Measurements from ENCODE around the gene PLA2G4E. TPM values are rescaled to one million over a fixed set of nuclear protein-coding genes. Genes with fewer than 3 reads are reported as not detected.

PLA2G4E gene
- total and polyA plus RNA-seq, 2 experiments from 2014 or later: not detected

DNA sequence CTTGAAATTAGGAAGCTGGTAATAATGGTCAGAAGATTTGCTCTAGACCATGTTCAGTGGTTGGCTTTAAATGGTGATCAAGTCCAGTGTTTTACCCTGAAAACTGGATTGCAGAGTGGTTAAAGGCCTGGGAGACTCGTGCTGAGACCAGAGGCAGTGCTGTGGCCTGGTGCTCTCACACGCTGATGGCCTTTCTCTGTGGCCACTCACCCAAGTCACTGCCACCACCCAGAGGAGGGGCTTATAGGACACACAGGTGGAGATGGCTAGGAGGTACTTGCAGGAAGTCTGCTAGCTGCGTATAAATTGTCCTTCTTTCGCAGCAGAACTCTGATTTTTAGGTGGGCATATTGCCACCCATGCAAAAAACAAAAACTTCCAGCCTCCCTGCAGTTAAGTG lies 42.3 kb downstream of the PLA2G4E start:
- Histone ChIP-seq H2AFZ (0 out of 2 replicates have a peak overlapping the region, but pooled peaks have one; percentile 28), H3K79me2 (replicated peaks; ENCODE audit: insufficient read depth) (no peaks in the 10 kb centered on the region), H3K4me1 (ENCODE audit: insufficient read depth) (peaks cover 13% of the 10 kb centered on the region), H3F3A (replicated peaks; ENCODE audit: low read depth) (no peaks in the 10 kb centered on the region), H3K27me3 (ENCODE audit: insufficient read depth) (no peaks in the 10 kb centered on the region), H3K4me3 (no peak overlapping the region), H4K20me1 (replicated peaks; ENCODE audit: insufficient read depth) (no peaks in the 10 kb centered on the region), H3K4me2 (no peak overlapping the region), H3K9me2 (ENCODE audit: insufficient read depth) (no peaks in the 10 kb centered on the region), H3K36me3 (ENCODE audit: insufficient read depth) (no peaks in the 10 kb centered on the region), H3K27ac (ENCODE audit: low read depth) (no peak overlapping the region)
- peaks cover 19% of the 10 kb centered on the region for H3K4me1 Mint-ChIP-seq
- H3K4me3 Mint-ChIP-seq: no peak overlapping the region
- TF ChIP-seq ZNF331 (CRISPR knock-in tag; IDR thresholded peaks at IDR 0.05; ENCODE audit: low read depth): no peak
- peaks cover 4% of the 10 kb centered on the region for H3K27me3 Mint-ChIP-seq (ENCODE audit: insufficient read depth, low read depth, poor library complexity)
- no peaks in the 10 kb centered on the region for H3K36me3 Mint-ChIP-seq (ENCODE audit: low read depth)
- no peak overlapping the region for H3K27ac Mint-ChIP-seq
- ATAC-seq: no peak
- no peaks in the 10 kb centered on the region for H3K9me3 Mint-ChIP-seq
- no peak for DNase-seq (ENCODE audit: low spot score)

DNA sequence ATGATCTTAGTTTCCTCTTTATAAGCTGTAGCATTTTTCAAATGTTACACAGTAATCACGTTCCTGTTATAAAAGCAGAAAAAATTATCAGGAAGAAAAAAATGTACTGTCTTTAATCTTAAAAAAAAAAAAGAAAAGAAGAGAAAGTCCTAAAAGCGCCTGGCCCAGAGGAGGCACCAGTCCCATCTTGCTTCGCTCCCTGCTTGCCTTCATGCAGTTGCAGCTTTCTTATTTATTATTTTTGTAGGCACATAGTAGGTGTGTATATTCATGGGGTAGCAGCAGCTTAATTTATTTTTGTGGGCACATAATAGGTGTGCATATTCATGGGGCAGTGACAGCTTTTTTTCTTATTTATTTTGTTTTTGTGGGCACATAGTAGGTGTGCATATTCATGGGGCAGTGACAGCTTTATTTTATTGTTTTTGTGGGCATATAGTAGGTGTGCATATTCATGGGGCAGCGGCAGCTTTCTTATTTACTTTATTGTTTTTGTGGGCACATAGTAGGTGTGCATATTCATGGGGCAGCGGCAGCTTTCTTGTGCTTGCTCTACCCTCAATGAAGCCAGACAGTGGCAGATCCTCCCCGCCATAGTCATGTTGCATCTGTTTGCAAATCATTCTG lies 43.0 kb downstream of the PLA2G4E start:
- DNase-seq (ENCODE audit: low spot score): no peak
- peaks cover 19% of the 10 kb centered on the region for H3K4me1 Mint-ChIP-seq
- Histone ChIP-seq H3K27ac (ENCODE audit: low read depth) (no peak overlapping the region), H3K27me3 (ENCODE audit: insufficient read depth) (no peaks in the 10 kb centered on the region), H3K4me2 (no peak overlapping the region), H3K36me3 (ENCODE audit: insufficient read depth) (no peaks in the 10 kb centered on the region), H3K9me2 (ENCODE audit: insufficient read depth) (no peaks in the 10 kb centered on the region), H3K4me1 (ENCODE audit: insufficient read depth) (peaks cover 13% of the 10 kb centered on the region), H4K20me1 (replicated peaks; ENCODE audit: insufficient read depth) (no peaks in the 10 kb centered on the region), H3K79me2 (replicated peaks; ENCODE audit: insufficient read depth) (no peaks in the 10 kb centered on the region), H2AFZ (no peak overlapping the region), H3F3A (replicated peaks; ENCODE audit: low read depth) (no peaks in the 10 kb centered on the region), H3K4me3 (no peak overlapping the region)
- peaks cover 4% of the 10 kb centered on the region for H3K27me3 Mint-ChIP-seq (ENCODE audit: insufficient read depth, low read depth, poor library complexity)
- no peak overlapping the region for H3K4me3 Mint-ChIP-seq
- no peaks in the 10 kb centered on the region for H3K9me3 Mint-ChIP-seq
- ATAC-seq: no peak
- H3K36me3 Mint-ChIP-seq (ENCODE audit: low read depth): no peaks in the 10 kb centered on the region
- no peak overlapping the region for H3K27ac Mint-ChIP-seq
- TF ChIP-seq CREB1 (CRISPR knock-in tag; IDR thresholded peaks at IDR 0.05; ENCODE audit: low read depth): no peak
- TF ChIP-seq JUNB (IDR thresholded peaks at IDR 0.05; ENCODE audit: unreplicated experiment): no peak
- TF ChIP-seq, protein P1, sequence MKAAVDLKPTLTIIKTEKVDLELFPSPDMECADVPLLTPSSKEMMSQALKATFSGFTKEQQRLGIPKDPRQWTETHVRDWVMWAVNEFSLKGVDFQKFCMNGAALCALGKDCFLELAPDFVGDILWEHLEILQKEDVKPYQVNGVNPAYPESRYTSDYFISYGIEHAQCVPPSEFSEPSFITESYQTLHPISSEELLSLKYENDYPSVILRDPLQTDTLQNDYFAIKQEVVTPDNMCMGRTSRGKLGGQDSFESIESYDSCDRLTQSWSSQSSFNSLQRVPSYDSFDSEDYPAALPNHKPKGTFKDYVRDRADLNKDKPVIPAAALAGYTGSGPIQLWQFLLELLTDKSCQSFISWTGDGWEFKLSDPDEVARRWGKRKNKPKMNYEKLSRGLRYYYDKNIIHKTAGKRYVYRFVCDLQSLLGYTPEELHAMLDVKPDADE (IDR thresholded peaks at IDR 0.05): no peak
- TF ChIP-seq EZH2phosphoT487 (IDR thresholded peaks at IDR 0.05; ENCODE audit: unreplicated experiment): no peak
- no peak for TF ChIP-seq EZH2 (IDR thresholded peaks at IDR 0.05; ENCODE audit: low read depth, unreplicated experiment)
- TF ChIP-seq NANOG (IDR thresholded peaks at IDR 0.05; ENCODE audit: borderline replicate concordance): no peak
- no peak for TF ChIP-seq STAT1 (IDR thresholded peaks at IDR 0.05; ENCODE audit: unreplicated experiment)
- TF ChIP-seq, protein P2, sequence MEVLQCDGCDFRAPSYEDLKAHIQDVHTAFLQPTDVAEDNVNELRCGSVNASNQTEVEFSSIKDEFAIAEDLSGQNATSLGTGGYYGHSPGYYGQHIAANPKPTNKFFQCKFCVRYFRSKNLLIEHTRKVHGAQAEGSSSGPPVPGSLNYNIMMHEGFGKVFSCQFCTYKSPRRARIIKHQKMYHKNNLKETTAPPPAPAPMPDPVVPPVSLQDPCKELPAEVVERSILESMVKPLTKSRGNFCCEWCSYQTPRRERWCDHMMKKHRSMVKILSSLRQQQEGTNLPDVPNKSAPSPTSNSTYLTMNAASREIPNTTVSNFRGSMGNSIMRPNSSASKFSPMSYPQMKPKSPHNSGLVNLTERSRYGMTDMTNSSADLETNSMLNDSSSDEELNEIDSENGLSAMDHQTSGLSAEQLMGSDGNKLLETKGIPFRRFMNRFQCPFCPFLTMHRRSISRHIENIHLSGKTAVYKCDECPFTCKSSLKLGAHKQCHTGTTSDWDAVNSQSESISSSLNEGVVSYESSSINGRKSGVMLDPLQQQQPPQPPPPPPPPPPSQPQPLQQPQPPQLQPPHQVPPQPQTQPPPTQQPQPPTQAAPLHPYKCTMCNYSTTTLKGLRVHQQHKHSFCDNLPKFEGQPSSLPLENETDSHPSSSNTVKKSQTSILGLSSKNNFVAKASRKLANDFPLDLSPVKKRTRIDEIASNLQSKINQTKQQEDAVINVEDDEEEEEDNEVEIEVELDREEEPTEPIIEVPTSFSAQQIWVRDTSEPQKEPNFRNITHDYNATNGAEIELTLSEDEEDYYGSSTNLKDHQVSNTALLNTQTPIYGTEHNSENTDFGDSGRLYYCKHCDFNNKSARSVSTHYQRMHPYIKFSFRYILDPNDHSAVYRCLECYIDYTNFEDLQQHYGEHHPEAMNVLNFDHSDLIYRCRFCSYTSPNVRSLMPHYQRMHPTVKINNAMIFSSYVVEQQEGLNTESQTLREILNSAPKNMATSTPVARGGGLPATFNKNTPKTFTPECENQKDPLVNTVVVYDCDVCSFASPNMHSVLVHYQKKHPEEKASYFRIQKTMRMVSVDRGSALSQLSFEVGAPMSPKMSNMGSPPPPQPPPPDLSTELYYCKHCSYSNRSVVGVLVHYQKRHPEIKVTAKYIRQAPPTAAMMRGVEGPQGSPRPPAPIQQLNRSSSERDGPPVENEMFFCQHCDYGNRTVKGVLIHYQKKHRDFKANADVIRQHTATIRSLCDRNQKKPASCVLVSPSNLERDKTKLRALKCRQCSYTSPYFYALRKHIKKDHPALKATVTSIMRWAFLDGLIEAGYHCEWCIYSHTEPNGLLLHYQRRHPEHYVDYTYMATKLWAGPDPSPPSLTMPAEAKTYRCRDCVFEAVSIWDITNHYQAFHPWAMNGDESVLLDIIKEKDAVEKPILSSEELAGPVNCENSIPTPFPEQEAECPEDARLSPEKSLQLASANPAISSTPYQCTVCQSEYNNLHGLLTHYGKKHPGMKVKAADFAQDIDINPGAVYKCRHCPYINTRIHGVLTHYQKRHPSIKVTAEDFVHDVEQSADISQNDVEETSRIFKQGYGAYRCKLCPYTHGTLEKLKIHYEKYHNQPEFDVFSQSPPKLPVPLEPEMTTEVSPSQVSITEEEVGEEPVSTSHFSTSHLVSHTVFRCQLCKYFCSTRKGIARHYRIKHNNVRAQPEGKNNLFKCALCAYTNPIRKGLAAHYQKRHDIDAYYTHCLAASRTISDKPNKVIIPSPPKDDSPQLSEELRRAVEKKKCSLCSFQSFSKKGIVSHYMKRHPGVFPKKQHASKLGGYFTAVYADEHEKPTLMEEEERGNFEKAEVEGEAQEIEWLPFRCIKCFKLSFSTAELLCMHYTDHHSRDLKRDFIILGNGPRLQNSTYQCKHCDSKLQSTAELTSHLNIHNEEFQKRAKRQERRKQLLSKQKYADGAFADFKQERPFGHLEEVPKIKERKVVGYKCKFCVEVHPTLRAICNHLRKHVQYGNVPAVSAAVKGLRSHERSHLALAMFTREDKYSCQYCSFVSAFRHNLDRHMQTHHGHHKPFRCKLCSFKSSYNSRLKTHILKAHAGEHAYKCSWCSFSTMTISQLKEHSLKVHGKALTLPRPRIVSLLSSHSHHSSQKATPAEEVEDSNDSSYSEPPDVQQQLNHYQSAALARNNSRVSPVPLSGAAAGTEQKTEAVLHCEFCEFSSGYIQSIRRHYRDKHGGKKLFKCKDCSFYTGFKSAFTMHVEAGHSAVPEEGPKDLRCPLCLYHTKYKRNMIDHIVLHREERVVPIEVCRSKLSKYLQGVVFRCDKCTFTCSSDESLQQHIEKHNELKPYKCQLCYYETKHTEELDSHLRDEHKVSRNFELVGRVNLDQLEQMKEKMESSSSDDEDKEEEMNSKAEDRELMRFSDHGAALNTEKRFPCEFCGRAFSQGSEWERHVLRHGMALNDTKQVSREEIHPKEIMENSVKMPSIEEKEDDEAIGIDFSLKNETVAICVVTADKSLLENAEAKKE (CRISPR knock-in tag; IDR thresholded peaks at IDR 0.05): no peak
- TF ChIP-seq ZNF331 (CRISPR knock-in tag; IDR thresholded peaks at IDR 0.05; ENCODE audit: low read depth): no peak
- TF ChIP-seq, protein P3, sequence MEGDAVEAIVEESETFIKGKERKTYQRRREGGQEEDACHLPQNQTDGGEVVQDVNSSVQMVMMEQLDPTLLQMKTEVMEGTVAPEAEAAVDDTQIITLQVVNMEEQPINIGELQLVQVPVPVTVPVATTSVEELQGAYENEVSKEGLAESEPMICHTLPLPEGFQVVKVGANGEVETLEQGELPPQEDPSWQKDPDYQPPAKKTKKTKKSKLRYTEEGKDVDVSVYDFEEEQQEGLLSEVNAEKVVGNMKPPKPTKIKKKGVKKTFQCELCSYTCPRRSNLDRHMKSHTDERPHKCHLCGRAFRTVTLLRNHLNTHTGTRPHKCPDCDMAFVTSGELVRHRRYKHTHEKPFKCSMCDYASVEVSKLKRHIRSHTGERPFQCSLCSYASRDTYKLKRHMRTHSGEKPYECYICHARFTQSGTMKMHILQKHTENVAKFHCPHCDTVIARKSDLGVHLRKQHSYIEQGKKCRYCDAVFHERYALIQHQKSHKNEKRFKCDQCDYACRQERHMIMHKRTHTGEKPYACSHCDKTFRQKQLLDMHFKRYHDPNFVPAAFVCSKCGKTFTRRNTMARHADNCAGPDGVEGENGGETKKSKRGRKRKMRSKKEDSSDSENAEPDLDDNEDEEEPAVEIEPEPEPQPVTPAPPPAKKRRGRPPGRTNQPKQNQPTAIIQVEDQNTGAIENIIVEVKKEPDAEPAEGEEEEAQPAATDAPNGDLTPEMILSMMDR (conservative IDR thresholded peaks at IDR 0.05; ENCODE audit: low read depth in 2 of 2): no peak
